PC-9 (cell line): ENCODE results near the gene OXCT1. TPM values are rescaled to one million over a fixed set of nuclear protein-coding genes. Genes with fewer than 3 reads are reported as not detected.

Experiments
- BruUV-seq: library from RNA; stranded (reverse); fragments of 400-500 nt; replicated peaks from 2 replicates; lab custom pipeline; 2021; lab: Mats Ljungman, UMichigan
- CTCF ChIA-PET: fragments of 300-600 bp; sonication (Branson Sonifier 250); formaldehyde crosslinking; loops from one replicate; lab custom pipeline; 2022; ENCODE audit warnings: antibody characterized with exemption; lab: Charles Lee
- POLR2A ChIA-PET: fragments of 300-600 bp; sonication (Branson Sonifier 250); formaldehyde crosslinking; loops from one replicate; lab custom pipeline; 2022; ENCODE audit warnings: antibody characterized with exemption; ENCODE audit not compliant: unreplicated experiment; lab: Charles Lee
- DNase-seq, 2 experiments: peaks; one replicate each; pipeline versions ENCODE4 v3.0.0 to v3.0.0-alpha.2; 2015 to 2022; ENCODE audit warnings: mixed read lengths in 1 of 2
- H2AFZ ChIP-seq: fragments of 200-600 bp; sonication (generic); 2 replicates; pipeline ENCODE4 v1.8.1; 2017; ENCODE audit warnings: antibody characterized with exemption
- H3F3A ChIP-seq: fragments of 200-600 bp; sonication (generic); 2 replicates; pipeline ENCODE4 v1.8.1; 2017; ENCODE audit warnings: antibody characterized with exemption, mild to moderate bottlenecking, low read depth; ENCODE audit not compliant: insufficient read depth
- H3K27ac ChIP-seq: fragments of 200-600 bp; sonication (generic); 2 replicates; pipeline ENCODE4 v1.6.1; 2016; ENCODE audit warnings: mixed run types
- H3K27me3 ChIP-seq: fragments of 200-600 bp; sonication (generic); 2 replicates; pipeline ENCODE4 v1.6.1; 2016; ENCODE audit warnings: low read depth, mixed run types; ENCODE audit not compliant: insufficient read depth
- H3K36me3 ChIP-seq: fragments of 200-600 bp; sonication (generic); 2 replicates; pipeline ENCODE4 v1.6.1; 2016; ENCODE audit warnings: low read depth, mixed run types
- H3K4me1 ChIP-seq: fragments of 200-600 bp; sonication (generic); replicated peaks from 2 replicates; pipeline ENCODE4 v1.6.1; 2016; ENCODE audit warnings: mixed run types; ENCODE audit not compliant: insufficient read depth
- H3K4me2 ChIP-seq: fragments of 200-600 bp; sonication (generic); 2 replicates; pipeline ENCODE4 v1.6.1; 2017; ENCODE audit warnings: mixed run types
- H3K4me3 ChIP-seq: fragments of 200-600 bp; sonication (generic); 2 replicates; pipeline ENCODE4 v1.6.1; 2016; ENCODE audit warnings: mixed run types
- H3K79me2 ChIP-seq: fragments of 200-600 bp; sonication (generic); 2 replicates; pipeline ENCODE4 v1.6.1; 2017; ENCODE audit warnings: low read depth, mixed run types
- H3K9me2 ChIP-seq: fragments of 200-600 bp; sonication (generic); 2 replicates; pipeline ENCODE4 v1.8.1; 2017; ENCODE audit warnings: mild to moderate bottlenecking; ENCODE audit not compliant: insufficient read depth
- H3K9me3 ChIP-seq: fragments of 200-600 bp; sonication (generic); 2 replicates; pipeline ENCODE4 v1.8.1; 2016; ENCODE audit warnings: low read depth; ENCODE audit not compliant: insufficient read depth
- H4K20me1 ChIP-seq: fragments of 200-600 bp; sonication (generic); 2 replicates; pipeline ENCODE4 v1.8.1; 2017; ENCODE audit not compliant: insufficient read depth
- EZH2 ChIP-seq: fragments of 200-600 bp; sonication (generic); IDR thresholded peaks from 2 replicates; pipeline ENCODE4 v1.8.0; 2017; ENCODE audit warnings: antibody characterized with exemption, low read depth
- intact Hi-C: fragments of 100-400 bp; cut with micrococcal nuclease; formaldehyde crosslinking; loops from one replicate; pipeline ENCODE4 v1.10.0; 2022; ENCODE audit not compliant: unreplicated experiment
- total RNA-seq: library from RNA; stranded (reverse); gene quantifications from 2 replicates; pipeline ENCODE4 v1.2.3, GENCODE V29; 2021
- TF ChIP-seq, protein P1 (sequence below): fragments of 200-600 bp; sonication (generic); conservative IDR thresholded peaks from 2 replicates; pipeline ENCODE4 v1.6.1; 2017; ENCODE audit warnings: mixed run types, antibody characterized with exemption, mild to moderate bottlenecking, moderate library complexity

OXCT1 gene
- total RNA-seq, 1 experiment from 2014 or later: 29.7 TPM

DNA sequence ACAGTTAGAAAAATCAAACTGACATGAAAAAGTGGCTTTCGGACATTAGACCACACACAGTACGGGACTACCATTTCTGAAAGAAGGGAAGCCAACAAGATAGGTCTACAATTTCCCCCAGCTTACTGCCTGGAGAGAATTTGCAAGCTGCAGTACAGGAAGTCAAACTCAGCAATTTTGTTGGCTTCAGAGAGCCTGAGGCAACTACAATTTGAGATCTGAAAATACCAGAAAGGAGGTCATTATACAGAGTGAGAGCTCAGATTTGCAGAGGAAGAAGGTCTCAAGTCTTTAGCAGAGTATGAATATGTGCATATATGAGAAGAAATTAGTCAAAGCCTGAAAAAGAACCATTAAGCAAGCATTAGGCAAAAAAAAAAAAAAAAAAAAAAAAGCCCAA is 83.0 kb downstream of the OXCT1 start:
- Histone ChIP-seq H3K9me2 (no peaks in the 10 kb centered on the region), H2AFZ (no peak overlapping the region), H3K4me1 (peaks cover 14% of the 10 kb centered on the region), H3K9me3 (no peaks in the 10 kb centered on the region), H3K27me3 (no peaks in the 10 kb centered on the region), H4K20me1 (no peaks in the 10 kb centered on the region), H3K79me2 (no peaks in the 10 kb centered on the region), H3F3A (no peaks in the 10 kb centered on the region), H3K36me3 (no peaks in the 10 kb centered on the region), H3K4me2 (no peak overlapping the region), H3K4me3 (no peak overlapping the region), H3K27ac (no peak overlapping the region)
- intact Hi-C loops: no loop called here
- POLR2A ChIA-PET: no interaction called here
- CTCF ChIA-PET: interaction anchor here (0.7 kb wide), 1 partner anchor 52 kb away, joined by 20 read pairs; no protein-coding TSS in a partner anchor
- no TSS peak for BruUV-seq
- DNase-seq: no peak
- TF ChIP-seq, protein P1, sequence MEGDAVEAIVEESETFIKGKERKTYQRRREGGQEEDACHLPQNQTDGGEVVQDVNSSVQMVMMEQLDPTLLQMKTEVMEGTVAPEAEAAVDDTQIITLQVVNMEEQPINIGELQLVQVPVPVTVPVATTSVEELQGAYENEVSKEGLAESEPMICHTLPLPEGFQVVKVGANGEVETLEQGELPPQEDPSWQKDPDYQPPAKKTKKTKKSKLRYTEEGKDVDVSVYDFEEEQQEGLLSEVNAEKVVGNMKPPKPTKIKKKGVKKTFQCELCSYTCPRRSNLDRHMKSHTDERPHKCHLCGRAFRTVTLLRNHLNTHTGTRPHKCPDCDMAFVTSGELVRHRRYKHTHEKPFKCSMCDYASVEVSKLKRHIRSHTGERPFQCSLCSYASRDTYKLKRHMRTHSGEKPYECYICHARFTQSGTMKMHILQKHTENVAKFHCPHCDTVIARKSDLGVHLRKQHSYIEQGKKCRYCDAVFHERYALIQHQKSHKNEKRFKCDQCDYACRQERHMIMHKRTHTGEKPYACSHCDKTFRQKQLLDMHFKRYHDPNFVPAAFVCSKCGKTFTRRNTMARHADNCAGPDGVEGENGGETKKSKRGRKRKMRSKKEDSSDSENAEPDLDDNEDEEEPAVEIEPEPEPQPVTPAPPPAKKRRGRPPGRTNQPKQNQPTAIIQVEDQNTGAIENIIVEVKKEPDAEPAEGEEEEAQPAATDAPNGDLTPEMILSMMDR: no peak
- no peak for TF ChIP-seq EZH2

DNA sequence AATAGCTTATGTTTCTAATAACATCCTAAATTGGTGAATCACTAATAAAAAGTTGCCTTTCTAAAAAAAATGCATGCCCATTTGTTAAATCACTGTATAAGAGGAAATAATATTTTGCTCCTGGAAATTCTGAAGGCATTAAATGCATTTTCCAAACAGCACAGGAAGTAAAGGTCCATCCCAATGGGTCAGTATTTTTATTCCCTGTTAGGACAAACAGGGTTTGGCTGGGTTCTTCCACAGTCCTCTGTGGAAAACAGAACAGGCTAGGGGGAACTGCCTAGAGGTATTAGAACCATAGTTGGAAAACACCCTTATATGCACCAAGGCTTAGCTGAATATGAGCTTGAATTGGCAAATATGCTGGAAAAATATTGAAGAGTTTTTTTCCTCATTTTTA is 85.2 kb downstream of the OXCT1 start:
- Histone ChIP-seq H3K4me2 (no peak overlapping the region), H3K9me3 (no peaks in the 10 kb centered on the region), H3K79me2 (no peaks in the 10 kb centered on the region), H3K9me2 (no peaks in the 10 kb centered on the region), H3F3A (no peaks in the 10 kb centered on the region), H3K4me1 (peaks cover 14% of the 10 kb centered on the region), H3K27me3 (no peaks in the 10 kb centered on the region), H2AFZ (no peak overlapping the region), H3K4me3 (no peak overlapping the region), H3K36me3 (no peaks in the 10 kb centered on the region), H3K27ac (no peak overlapping the region), H4K20me1 (no peaks in the 10 kb centered on the region)
- TF ChIP-seq EZH2: no peak
- TF ChIP-seq, protein P1: no peak
- no peak for DNase-seq
- no TSS peak for BruUV-seq
- CTCF ChIA-PET: no interaction called here
- POLR2A ChIA-PET: interaction anchor here (0.7 kb wide), 1 partner anchor 1030 kb away, joined by 3 read pairs; no protein-coding TSS in a partner anchor
- intact Hi-C loops: no loop called here

DNA sequence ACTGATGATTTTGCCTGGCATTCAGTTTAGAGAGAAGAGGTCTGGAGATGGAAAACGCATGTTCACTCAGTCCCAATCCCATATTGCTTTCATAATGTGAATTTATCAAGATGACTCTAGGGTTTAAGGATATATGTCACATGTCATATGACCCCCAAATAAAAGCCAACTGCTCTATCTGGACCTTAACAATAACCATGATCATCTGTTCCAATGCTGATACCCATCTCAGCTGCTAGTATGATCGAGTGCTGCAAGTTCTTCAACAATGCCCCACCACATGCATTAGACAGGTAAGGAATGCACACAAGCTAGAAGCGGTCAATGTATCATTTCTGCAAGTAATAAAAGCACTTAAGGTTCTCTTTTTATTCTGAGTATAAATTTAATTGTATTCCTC is 91.8 kb downstream of the OXCT1 start:
- DNase-seq: no peak
- no peak overlapping the region for H3K27ac ChIP-seq
- no peak overlapping the region for H3K4me2 ChIP-seq
- H3K36me3 ChIP-seq: no peaks in the 10 kb centered on the region
- no TSS peak for BruUV-seq
- no peaks in the 10 kb centered on the region for H3K9me2 ChIP-seq
- no peak overlapping the region for H3K4me3 ChIP-seq
- ChIA-PET POLR2A (no interaction called here), CTCF (no interaction called here)
- no peaks in the 10 kb centered on the region for H3K27me3 ChIP-seq
- H4K20me1 ChIP-seq: no peaks in the 10 kb centered on the region
- no peaks in the 10 kb centered on the region for H3F3A ChIP-seq
- H3K79me2 ChIP-seq: no peaks in the 10 kb centered on the region
- no peak overlapping the region for H2AFZ ChIP-seq
- H3K9me3 ChIP-seq: no peaks in the 10 kb centered on the region
- TF ChIP-seq, protein P1: no peak
- no peak for TF ChIP-seq EZH2
- intact Hi-C loops: no loop called here
- no peaks in the 10 kb centered on the region for H3K4me1 ChIP-seq
